ENCODE results near the gene KIAA1217. TPM values are rescaled to one million over a fixed set of nuclear protein-coding genes. Genes with fewer than 3 reads are reported as not detected.

KIAA1217 gene
- total and polyA plus RNA-seq, 9 of the 15 experiments (the other 6 are each of a cell fraction or from before 2014, with no cell fraction given) = 0.04 TPM; not detected in 8

DNA sequence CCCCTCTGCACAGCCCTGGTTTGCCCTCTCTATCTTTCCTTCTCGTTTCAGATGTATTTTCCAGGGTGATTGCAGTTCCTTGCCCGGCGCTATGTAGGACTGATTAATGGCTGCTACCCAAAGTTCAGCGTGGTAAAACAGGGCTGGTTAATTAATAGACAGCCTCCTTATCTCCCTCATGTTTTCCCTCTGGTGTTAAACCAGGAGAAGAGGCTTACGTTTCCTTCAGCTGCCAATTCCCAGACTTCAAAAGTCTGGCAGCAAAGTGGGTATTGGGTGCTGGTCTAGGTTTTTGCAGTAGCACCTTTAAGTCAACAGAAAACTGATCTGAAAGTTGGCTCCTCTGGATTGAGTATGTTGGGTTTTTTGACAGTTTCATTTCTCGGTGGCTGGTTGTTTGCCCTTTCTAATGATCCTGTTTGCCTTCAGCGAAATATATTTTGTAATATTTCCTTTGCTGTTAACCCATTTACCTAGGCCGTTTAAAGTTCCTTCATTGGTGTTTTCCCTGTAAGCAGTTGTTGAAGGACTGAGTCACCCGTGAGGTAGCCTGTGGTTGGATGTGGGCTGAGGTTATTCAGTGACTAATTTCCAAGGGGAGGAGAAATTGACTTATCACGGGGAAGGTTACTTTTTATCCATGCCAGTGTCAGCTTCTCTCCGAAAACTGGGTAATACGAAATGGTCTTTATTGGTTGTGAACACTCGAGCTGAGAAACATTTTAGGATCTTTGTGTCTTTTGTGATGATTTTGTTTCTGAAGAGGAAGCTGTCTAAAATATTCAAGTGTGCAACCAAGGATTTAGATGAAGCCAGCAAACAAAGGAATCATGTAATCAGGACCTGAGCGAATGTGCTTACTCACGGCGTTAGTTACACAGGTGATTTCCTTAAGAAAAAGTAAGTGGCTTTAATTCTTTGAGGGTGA lies 257.2 kb downstream of the KIAA1217 start:
- Histone ChIP-seq H3K27ac (ENCODE audit: extremely low read depth, low read depth, low read length) (no peak overlapping the region), H3K9me1 (ENCODE audit: control insufficient read depth, insufficient read depth, low read length) (no peaks in the 10 kb centered on the region), H4K20me1 (replicated peaks; ENCODE audit: control insufficient read depth, insufficient read depth, low read length) (no peaks in the 10 kb centered on the region; the same call in 1 of the 2 replicates), H3K27me3 (ENCODE audit: control insufficient read depth in 2 of 2, insufficient read depth in 2 of 2, low read length in 2 of 2) (peaks cover 11 to 20% of the 10 kb centered on the region in 2 experiments; a peak in 3 of 5 replicates), H3K4me1 (replicated peaks in 1 of 2; ENCODE audit: control insufficient read depth in 2 of 2, insufficient read depth in 2 of 2, low read length in 2 of 2) (no peaks in the 10 kb centered on the region), H3K4me2 (ENCODE audit: insufficient read depth, low read length) (no peak overlapping the region), H3K36me3 (ENCODE audit: control insufficient read depth, insufficient read depth, low read length) (no peaks in the 10 kb centered on the region), H3K4me3 (no peak overlapping the region), H2AFZ (ENCODE audit: low read depth, low read length) (no peak overlapping the region), H3K9me3 (replicated peaks; ENCODE audit: control insufficient read depth, insufficient read depth, low read depth, low read length) (no peaks in the 10 kb centered on the region), H3K9ac (ENCODE audit: insufficient read depth in 1 of 2, low read depth in 2 of 2, low read length in 2 of 2) (no peak overlapping the region), H3K79me2 (ENCODE audit: control insufficient read depth, insufficient read depth, low read length) (no peaks in the 10 kb centered on the region)
- in situ Hi-C loops (cut with MboI) = no loop called here
- FAIRE-seq (peak; percentile 19), ATAC-seq (no peak), DNase-seq (ENCODE audit: extremely low read depth in 1 of 4, low spot score in 3 of 4) (peak in 1 of 4 experiments; percentile 8)
- intact Hi-C loops (cut with micrococcal nuclease) = no loop called here
- 1% methylated on average over 16 of the region's 16 CpGs for WGBS (ENCODE audit: insufficient coverage, low coverage, missing lambda C conversion rate)
- no TSS peak for BruUV-seq (replicated peaks)
- CTCF ChIA-PET (ENCODE audit: low intra/inter-chr PET ratio) = no interaction called here
- peak; percentile 23; the same call in 1 of the 2 replicates for TF ChIP-seq JUND (IDR thresholded peaks at IDR 0.05; ENCODE audit: borderline replicate concordance, low read depth, low read length)
- TF ChIP-seq JUND (tag; IDR thresholded peaks at IDR 0.05; ENCODE audit: borderline replicate concordance, low read depth, low read length) = no peak
- TF ChIP-seq RAD51 (IDR thresholded peaks at IDR 0.05; ENCODE audit: borderline replicate concordance, low read depth) = no peak
- peak; percentile 72 for TF ChIP-seq FOSL1 (tag; conservative IDR thresholded peaks at IDR 0.05)
- POLR2A ChIA-PET = no interaction called here

DNA sequence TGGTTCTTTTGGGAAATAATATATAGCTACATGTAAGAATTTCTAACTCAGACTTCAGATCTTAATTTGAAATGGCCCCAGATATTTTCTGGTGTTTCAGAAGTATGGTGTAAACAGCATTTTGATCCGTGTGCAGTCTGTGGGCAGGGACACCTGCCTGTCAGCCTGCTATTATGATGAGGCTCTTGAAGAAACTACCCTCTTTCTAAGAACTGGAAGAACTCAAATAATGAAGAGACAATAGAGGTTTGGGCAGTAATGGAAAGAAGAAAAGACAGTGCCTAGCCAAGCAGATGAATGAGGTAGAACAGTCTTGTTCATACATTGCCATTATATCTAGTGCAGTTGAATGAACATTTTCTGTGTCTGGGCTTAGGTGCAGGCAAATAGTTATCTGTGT lies 258.2 kb downstream of the KIAA1217 start:
- no TSS peak for BruUV-seq (replicated peaks)
- no peak overlapping the region for H3K9ac ChIP-seq (ENCODE audit: insufficient read depth in 1 of 2, low read depth in 2 of 2, low read length in 2 of 2)
- TF ChIP-seq BDP1 (IDR thresholded peaks at IDR 0.05; ENCODE audit: insufficient read depth, insufficient read length) (no peak), U2AF1 (optimal IDR thresholded peaks at IDR 0.05; ENCODE audit: low read depth, low read length) (no peak), TCFL5 (CRISPR knock-in tag; conservative IDR thresholded peaks at IDR 0.05) (no peak), ZNF124 (CRISPR knock-in tag; IDR thresholded peaks at IDR 0.05) (no peak)
- TF ChIP-seq, protein P1, sequence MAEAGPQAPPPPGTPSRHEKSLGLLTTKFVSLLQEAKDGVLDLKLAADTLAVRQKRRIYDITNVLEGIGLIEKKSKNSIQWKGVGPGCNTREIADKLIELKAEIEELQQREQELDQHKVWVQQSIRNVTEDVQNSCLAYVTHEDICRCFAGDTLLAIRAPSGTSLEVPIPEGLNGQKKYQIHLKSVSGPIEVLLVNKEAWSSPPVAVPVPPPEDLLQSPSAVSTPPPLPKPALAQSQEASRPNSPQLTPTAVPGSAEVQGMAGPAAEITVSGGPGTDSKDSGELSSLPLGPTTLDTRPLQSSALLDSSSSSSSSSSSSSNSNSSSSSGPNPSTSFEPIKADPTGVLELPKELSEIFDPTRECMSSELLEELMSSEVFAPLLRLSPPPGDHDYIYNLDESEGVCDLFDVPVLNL (CRISPR knock-in tag; IDR thresholded peaks at IDR 0.05; ENCODE audit: low read depth) = no peak
- TF ChIP-seq, protein P2, sequence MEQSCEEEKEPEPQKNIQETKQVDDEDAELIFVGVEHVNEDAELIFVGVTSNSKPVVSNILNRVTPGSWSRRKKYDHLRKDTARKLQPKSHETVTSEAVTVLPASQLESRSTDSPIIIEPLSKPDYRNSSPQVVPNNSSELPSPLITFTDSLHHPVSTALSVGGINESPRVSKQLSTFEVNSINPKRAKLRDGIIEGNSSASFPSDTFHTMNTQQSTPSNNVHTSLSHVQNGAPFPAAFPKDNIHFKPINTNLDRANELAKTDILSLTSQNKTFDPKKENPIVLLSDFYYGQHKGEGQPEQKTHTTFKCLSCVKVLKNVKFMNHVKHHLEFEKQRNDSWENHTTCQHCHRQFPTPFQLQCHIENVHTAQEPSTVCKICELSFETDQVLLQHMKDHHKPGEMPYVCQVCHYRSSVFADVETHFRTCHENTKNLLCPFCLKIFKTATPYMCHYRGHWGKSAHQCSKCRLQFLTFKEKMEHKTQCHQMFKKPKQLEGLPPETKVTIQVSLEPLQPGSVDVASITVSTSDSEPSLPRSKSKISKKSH (CRISPR knock-in tag; IDR thresholded peaks at IDR 0.05) = no peak

More for the DNA sequence above, 258.2 kb downstream of the KIAA1217 start:
- intact Hi-C loops (cut with micrococcal nuclease) (no loop called here), in situ Hi-C loops (cut with MboI) (no loop called here)
- 0% methylated on average over 1 of the region's 1 CpG for WGBS (ENCODE audit: insufficient coverage, low coverage, missing lambda C conversion rate)
- FAIRE-seq (no peak), DNase-seq (ENCODE audit: extremely low read depth in 1 of 4, low spot score in 3 of 4) (no peak), ATAC-seq (no peak)
- H3K27ac ChIP-seq (ENCODE audit: extremely low read depth, low read depth, low read length) = no peak overlapping the region
- H2AFZ ChIP-seq (ENCODE audit: low read depth, low read length) = no peak overlapping the region
- CTCF ChIA-PET (ENCODE audit: low intra/inter-chr PET ratio) = no interaction called here
- POLR2A ChIA-PET = no interaction called here
- H3K4me1 ChIP-seq (replicated peaks in 1 of 2; ENCODE audit: control insufficient read depth in 2 of 2, insufficient read depth in 2 of 2, low read length in 2 of 2) = no peaks in the 10 kb centered on the region
- no peaks in the 10 kb centered on the region for H3K79me2 ChIP-seq (ENCODE audit: control insufficient read depth, insufficient read depth, low read length)
- no peak overlapping the region for H3K4me2 ChIP-seq (ENCODE audit: insufficient read depth, low read length)
- H3K9me3 ChIP-seq (replicated peaks; ENCODE audit: control insufficient read depth, insufficient read depth, low read depth, low read length) = no peaks in the 10 kb centered on the region
- H4K20me1 ChIP-seq (replicated peaks; ENCODE audit: control insufficient read depth, insufficient read depth, low read length) = no peaks in the 10 kb centered on the region; the same call in 1 of the 2 replicates
- H3K9me1 ChIP-seq (ENCODE audit: control insufficient read depth, insufficient read depth, low read length) = no peaks in the 10 kb centered on the region
- no peak overlapping the region for H3K4me3 ChIP-seq
- H3K36me3 ChIP-seq (ENCODE audit: control insufficient read depth, insufficient read depth, low read length) = no peaks in the 10 kb centered on the region
- peaks cover 11 to 20% of the 10 kb centered on the region in 2 experiments; a peak in 3 of 5 replicates for H3K27me3 ChIP-seq (ENCODE audit: control insufficient read depth in 2 of 2, insufficient read depth in 2 of 2, low read length in 2 of 2)
